Measurements from ENCODE around the gene RASGRP2. TPM values are rescaled to one million over a fixed set of nuclear protein-coding genes. Genes with fewer than 3 reads are reported as not detected.

RASGRP2 gene
- total RNA-seq, 1 experiment from 2014 or later = 26.9 TPM

GRCh38 chr11:64688534-64688982 lies 55.4 kb downstream of the RASGRP2 start:
- no peaks in the 10 kb centered on the region for H3K36me3 Mint-ChIP-seq (ENCODE audit: insufficient read depth in 1 of 3, low read depth in 3 of 3)
- H3T11ph ChIP-seq (ENCODE audit: low read length) = no peak overlapping the region
- no peak overlapping the region for H3K18ac ChIP-seq (ENCODE audit: insufficient read length, low read depth, low read length)
- no peaks in the 10 kb centered on the region for H3K9me3 ChIP-seq (ENCODE audit: control insufficient read depth, low read depth, low read length)
- DNase-seq = peak; percentile 95
- H3K27me3 ChIP-seq (ENCODE audit: insufficient read depth, low read length) = no peaks in the 10 kb centered on the region
- peaks cover 19 to 32% of the 10 kb centered on the region in 2 experiments for H3K4me1 Mint-ChIP-seq
- H2BK20ac ChIP-seq (ENCODE audit: low read depth, low read length, poor library complexity, severe bottlenecking) = no peak overlapping the region
- H3K27ac ChIP-seq (ENCODE audit: insufficient read length, low read depth, low read length) = no peak overlapping the region
- H3K79me1 ChIP-seq (ENCODE audit: insufficient read depth, low read depth, low read length, poor library complexity, severe bottlenecking) = no peaks in the 10 kb centered on the region
- no peak overlapping the region for H3K14ac ChIP-seq (ENCODE audit: insufficient read depth, low read length)
- H3K4me3 Mint-ChIP-seq = peak overlapping the region; percentile 86 to 88
- H3K23ac ChIP-seq (ENCODE audit: insufficient read length, low read depth, low read length) = no peak overlapping the region
- no peak overlapping the region for H4K91ac ChIP-seq (ENCODE audit: insufficient read length, low read depth, low read length)
- no CpG with 5 or more reads among the region's 13 CpGs for WGBS (ENCODE audit: extremely low coverage, insufficient read length, low lambda C conversion rate)
- no peaks in the 10 kb centered on the region for H3K79me2 ChIP-seq (ENCODE audit: insufficient read depth, low read length)
- H3K4me2 ChIP-seq (ENCODE audit: insufficient read depth, insufficient read length, low read length) = peak overlapping the region; percentile 69
- no peaks in the 10 kb centered on the region for H3K4me1 ChIP-seq (ENCODE audit: insufficient read depth, low read length)
- no peaks in the 10 kb centered on the region for H3K9me3 Mint-ChIP-seq
- peaks cover 2% of the 10 kb centered on the region for H3K23me2 ChIP-seq (ENCODE audit: insufficient read length, low read depth, low read length, poor library complexity, severe bottlenecking)
- no peak overlapping the region for H3K4ac ChIP-seq (ENCODE audit: low read depth, low read length)
- no peak overlapping the region for H2BK5ac ChIP-seq (ENCODE audit: insufficient read length, low read length)
- no peak overlapping the region for H2AK5ac ChIP-seq (ENCODE audit: insufficient read length, low read length)
- H2BK12ac ChIP-seq (ENCODE audit: insufficient read length, low read depth, low read length) = no peak overlapping the region
- TF ChIP-seq CTCF (conservative IDR thresholded peaks at IDR 0.05) = peak; percentile 98
- H4K8ac ChIP-seq (replicated peaks; ENCODE audit: insufficient read length, low read depth, low read length) = no peak overlapping the region
- H3K9ac ChIP-seq (ENCODE audit: extremely low read depth, insufficient read length, low read length) = peak overlapping the region; percentile 10
- no peak overlapping the region for H4K5ac ChIP-seq (ENCODE audit: insufficient read length, low read depth, low read length)
- no peaks in the 10 kb centered on the region for H4K20me1 ChIP-seq (ENCODE audit: control insufficient read depth, insufficient read depth, insufficient read length)
- peak overlapping the region; percentile 86 for H2AFZ ChIP-seq (ENCODE audit: low read length)
- H3K27ac Mint-ChIP-seq = peak overlapping the region in 2 of 3 experiments; percentile 63 to 95; a peak in 4 of 7 replicates
- H3K56ac ChIP-seq (ENCODE audit: insufficient read length, low read depth, low read length) = no peak overlapping the region
- H3K27me3 Mint-ChIP-seq (ENCODE audit: low read depth) = peaks cover 60% of the 10 kb centered on the region
- H2BK15ac ChIP-seq (ENCODE audit: low read depth, low read length) = no peak overlapping the region
- no peak overlapping the region for H2BK120ac ChIP-seq (ENCODE audit: low read depth, low read length, poor library complexity, severe bottlenecking)
